CD14-positive monocyte (primary cell): Measurements from ENCODE around the gene HES7. TPM values are rescaled to one million over a fixed set of nuclear protein-coding genes. Genes with fewer than 3 reads are reported as not detected.
A peak's percentile ranks its signal among the peaks of the same experiment; 100 is the strongest.

Source experiments
- DNase-seq, 3 donors: peaks; one replicate each; pipeline ENCODE4 v3.0.0-alpha.2; 2011 to 2022
- H2AFZ ChIP-seq: 2 replicates; pipeline ENCODE4 v1.6.0; 2012; ENCODE audit warnings: mild to moderate bottlenecking, low read depth, low read length, inconsistent platforms; ENCODE audit not compliant: insufficient read depth, poor library complexity, severe bottlenecking
- H3K27ac ChIP-seq, 2 donors: 1 replicate in 1 of 2; 2 replicates in 1 of 2; pipeline ENCODE4 v1.5.1; 2012 to 2013; ENCODE audit warnings: low read length in 2 of 2, control low read depth in 1 of 2, inconsistent platforms in 1 of 2, low read depth in 1 of 2, mild to moderate bottlenecking in 1 of 2
- H3K27me3 ChIP-seq, 2 donors: one replicate each; pipeline versions ENCODE4 v1.6.0 to v1.6.1; 2011 to 2013; ENCODE audit warnings: low read length in 2 of 2; ENCODE audit not compliant: control insufficient read depth in 2 of 2, insufficient read depth in 2 of 2
- H3K36me3 ChIP-seq, 2 donors: replicated peaks in 1 of 2; 1 replicate in 1 of 2; 2 replicates in 1 of 2; pipeline versions ENCODE4 v1.5.1 to v1.6.1; 2012 to 2013; ENCODE audit warnings: low read length in 2 of 2, control low read depth in 1 of 2, inconsistent platforms in 1 of 2, mild to moderate bottlenecking in 1 of 2; ENCODE audit not compliant: insufficient read depth in 2 of 2, control insufficient read depth in 1 of 2
- H3K4me1 ChIP-seq, 2 donors: 1 replicate in 1 of 2; 2 replicates in 1 of 2; pipeline versions ENCODE4 v1.5.1 to v1.6.1; 2012 to 2013; ENCODE audit warnings: low read length in 2 of 2, control low read depth in 1 of 2, inconsistent platforms in 1 of 2, mild to moderate bottlenecking in 1 of 2, moderate library complexity in 1 of 2; ENCODE audit not compliant: insufficient read depth in 2 of 2, control insufficient read depth in 1 of 2
- H3K4me2 ChIP-seq: replicated peaks from 2 replicates; pipeline ENCODE3; 2012; ENCODE audit warnings: low read length, moderate library complexity, mild to moderate bottlenecking; ENCODE audit not compliant: poor library complexity, severe bottlenecking; ENCODE audit errors: extremely low read depth
- H3K4me3 ChIP-seq, 3 experiments: fragments of 200-600 bp in 1 of 3; sonication (generic) in 1 of 3; replicated peaks in 1 of 3; 1 replicate in 2 of 3; 2 replicates in 1 of 3; pipeline ENCODE4 v1.5.1; 2011 to 2013; ENCODE audit warnings: low read length in 3 of 3, mild to moderate bottlenecking in 3 of 3, control low read depth in 2 of 3, low read depth in 2 of 3, inconsistent platforms in 1 of 3, moderate library complexity in 1 of 3
- H3K79me2 ChIP-seq: 2 replicates; pipeline ENCODE4 v1.6.0; 2012; ENCODE audit warnings: mild to moderate bottlenecking, control low read depth, inconsistent platforms, low read length, moderate library complexity; ENCODE audit not compliant: insufficient read depth
- H3K9ac ChIP-seq: 2 replicates; pipeline ENCODE4 v1.6.0; 2017; ENCODE audit warnings: low read length, mild to moderate bottlenecking; ENCODE audit not compliant: insufficient read depth, poor library complexity, severe bottlenecking
- H3K9me3 ChIP-seq, 2 donors: replicated peaks in 1 of 2; 1 replicate in 1 of 2; 2 replicates in 1 of 2; pipeline versions ENCODE4 v1.5.1 to v1.6.1; 2012 to 2013; ENCODE audit warnings: low read length in 2 of 2, control low read depth in 1 of 2; ENCODE audit not compliant: control insufficient read depth in 1 of 2, insufficient read depth in 1 of 2
- H4K20me1 ChIP-seq: 2 replicates; pipeline ENCODE4 v1.6.0; 2012; ENCODE audit warnings: mild to moderate bottlenecking, low read length, control low read depth, moderate library complexity; ENCODE audit not compliant: insufficient read depth
- H3K27ac Mint-ChIP-seq, 7 donors: one replicate each; pipeline ENCODE4 v1.8.0; 2020; ENCODE audit warnings: mild to moderate bottlenecking in 7 of 7, mixed read lengths in 7 of 7, moderate library complexity in 6 of 7, inconsistent platforms in 2 of 7
- H3K27me3 Mint-ChIP-seq, 3 donors: one replicate each; pipeline ENCODE4 v1.8.0; 2021 to 2022; ENCODE audit warnings: low read depth in 3 of 3, mild to moderate bottlenecking in 3 of 3, mixed read lengths in 3 of 3, moderate library complexity in 3 of 3, inconsistent platforms in 1 of 3
- H3K36me3 Mint-ChIP-seq, 2 donors: one replicate each; pipeline ENCODE4 v1.8.0; 2020; ENCODE audit warnings: mixed read lengths in 2 of 2, inconsistent platforms in 1 of 2, mild to moderate bottlenecking in 1 of 2
- H3K4me1 Mint-ChIP-seq: one replicate; pipeline ENCODE4 v1.8.0; 2020; ENCODE audit warnings: mild to moderate bottlenecking, mixed read lengths
- H3K4me3 Mint-ChIP-seq, 2 donors: one replicate each; pipeline ENCODE4 v1.8.0; 2020; ENCODE audit warnings: mild to moderate bottlenecking in 2 of 2, mixed read lengths in 2 of 2, moderate library complexity in 1 of 2
- H3K9me3 Mint-ChIP-seq, 7 donors: one replicate each; pipeline ENCODE4 v1.8.0; 2020 to 2022; ENCODE audit warnings: mixed read lengths in 7 of 7, mild to moderate bottlenecking in 6 of 7, moderate library complexity in 6 of 7, inconsistent platforms in 2 of 7
- WGBS: methylation state at CpG from one replicate; pipeline ENCODE4 v1.1.5; 2013; ENCODE audit warnings: missing lambda C conversion rate; ENCODE audit not compliant: insufficient coverage; 5-methylcytosine and 5-hydroxymethylcytosine counted together
- intact Hi-C, 2 donors: fragments of 100-400 bp; cut with micrococcal nuclease; formaldehyde crosslinking; loops; one replicate each; pipeline versions ENCODE4 v1.15.0 to v1.15.1; 2023
- polyA plus RNA-seq, 3 donors: library from polyadenylated mRNA; depleted of rRNA in 1 of 3; unstranded in 2 of 3; stranded (reverse) in 1 of 3; fragments of 300-500 nt in 2 of 3; fragments of >200 nt in 1 of 3; fragmentation: Illumina TruSeq in 2 of 3; gene quantifications; 1 replicate in 2 of 3; 2 replicates in 1 of 3; pipeline ENCODE4 v1.2.3, GENCODE V29; 2012 to 2021
- TF ChIP-seq, protein P1 (sequence below): fragments of 200-600 bp; IDR thresholded peaks from one replicate; pipeline ENCODE4 v1.8.0; 2022; ENCODE audit warnings: antibody characterized with exemption, mild to moderate bottlenecking

Gene HES7
- polyA plus RNA-seq, 3 donors = not detected

- TF ChIP-seq, protein P1, sequence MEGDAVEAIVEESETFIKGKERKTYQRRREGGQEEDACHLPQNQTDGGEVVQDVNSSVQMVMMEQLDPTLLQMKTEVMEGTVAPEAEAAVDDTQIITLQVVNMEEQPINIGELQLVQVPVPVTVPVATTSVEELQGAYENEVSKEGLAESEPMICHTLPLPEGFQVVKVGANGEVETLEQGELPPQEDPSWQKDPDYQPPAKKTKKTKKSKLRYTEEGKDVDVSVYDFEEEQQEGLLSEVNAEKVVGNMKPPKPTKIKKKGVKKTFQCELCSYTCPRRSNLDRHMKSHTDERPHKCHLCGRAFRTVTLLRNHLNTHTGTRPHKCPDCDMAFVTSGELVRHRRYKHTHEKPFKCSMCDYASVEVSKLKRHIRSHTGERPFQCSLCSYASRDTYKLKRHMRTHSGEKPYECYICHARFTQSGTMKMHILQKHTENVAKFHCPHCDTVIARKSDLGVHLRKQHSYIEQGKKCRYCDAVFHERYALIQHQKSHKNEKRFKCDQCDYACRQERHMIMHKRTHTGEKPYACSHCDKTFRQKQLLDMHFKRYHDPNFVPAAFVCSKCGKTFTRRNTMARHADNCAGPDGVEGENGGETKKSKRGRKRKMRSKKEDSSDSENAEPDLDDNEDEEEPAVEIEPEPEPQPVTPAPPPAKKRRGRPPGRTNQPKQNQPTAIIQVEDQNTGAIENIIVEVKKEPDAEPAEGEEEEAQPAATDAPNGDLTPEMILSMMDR = no peak
- peaks cover 48 to 56% (median 52%) of the 10 kb centered on the region in 3 donors for H3K27me3 Mint-ChIP-seq
- H4K20me1 ChIP-seq = no peaks in the 10 kb centered on the region
- H3K27ac Mint-ChIP-seq = peak overlapping the region in 5 of 7 donors; percentile 34 to 89 (median 74)
- H3K27me3 ChIP-seq = peaks cover 5 to 53% of the 10 kb centered on the region in 2 donors
- peaks cover 0 to 6% of the 10 kb centered on the region in 2 donors for H3K9me3 ChIP-seq
- H3K9me3 Mint-ChIP-seq = peaks cover 0 to 13% (median 7%) of the 10 kb centered on the region in 7 donors
- peaks cover 11 to 21% of the 10 kb centered on the region in 2 donors for H3K36me3 Mint-ChIP-seq
- peak in 2 of 3 donors; percentile 30 to 35 for DNase-seq
- H3K4me1 ChIP-seq = peaks cover 58% of the 10 kb centered on the region in 2 donors
- H3K9ac ChIP-seq = peak overlapping the region; percentile 31
- H2AFZ ChIP-seq = peak overlapping the region; percentile 86
- H3K79me2 ChIP-seq = no peaks in the 10 kb centered on the region
- intact Hi-C loops = no loop called here
- H3K4me3 ChIP-seq = peak overlapping the region in 2 of 3 experiments; percentile 24 to 71
- peak overlapping the region; percentile 76 for H3K4me2 ChIP-seq
- no peaks in the 10 kb centered on the region for H3K36me3 ChIP-seq
- H3K27ac ChIP-seq = no peak overlapping the region
- H3K4me3 Mint-ChIP-seq = peak overlapping the region; percentile 76 to 95
- WGBS = 4% methylated on average over 38 of the region's 40 CpGs
- peaks cover 70% of the 10 kb centered on the region for H3K4me1 Mint-ChIP-seq
These were observed 51.0 kb downstream of the HES7 start for GRCh38 chr17:8072729-8073461.

- H4K20me1 ChIP-seq = no peaks in the 10 kb centered on the region
- intact Hi-C loops = no loop called here
- H3K27ac ChIP-seq = no peak overlapping the region
- peaks cover 63 to 64% of the 10 kb centered on the region in 2 donors for H3K4me1 ChIP-seq
- Mint-ChIP-seq H3K4me3 (peak overlapping the region; percentile 76 to 95), H3K9me3 (peaks cover 0 to 13% (median 7%) of the 10 kb centered on the region in 7 donors), H3K4me1 (peaks cover 76% of the 10 kb centered on the region), H3K27me3 (peaks cover 48 to 53% (median 52%) of the 10 kb centered on the region in 3 donors), H3K27ac (peak overlapping the region in 2 of 7 donors; percentile 34 to 62), H3K36me3 (peaks cover 11 to 18% of the 10 kb centered on the region in 2 donors)
- no peaks in the 10 kb centered on the region for H3K79me2 ChIP-seq
- H3K9ac ChIP-seq = peak overlapping the region; percentile 31
- no peaks in the 10 kb centered on the region for H3K36me3 ChIP-seq
- peak overlapping the region; percentile 76 for H3K4me2 ChIP-seq
- peaks cover 5 to 50% of the 10 kb centered on the region in 2 donors for H3K27me3 ChIP-seq
- peak overlapping the region; percentile 86 for H2AFZ ChIP-seq
- TF ChIP-seq, protein P1 = no peak
- no peak for DNase-seq
- WGBS = 12% methylated on average over 28 of the region's 28 CpGs
- peaks cover 0 to 6% of the 10 kb centered on the region in 2 donors for H3K9me3 ChIP-seq
- H3K4me3 ChIP-seq = peak overlapping the region in 1 of 3 experiments; percentile 71
These were observed 51.6 kb downstream of the HES7 start for GRCh38 chr17:8072341-8072728.
